HG03571 (cell line): ENCODE measurements around the gene ATXN2.
A peak's percentile ranks its signal among the peaks of the same experiment; 100 is the strongest.
"Not testable (repeated sequence)": the region's sequence is repeated elsewhere in the genome, so short reads cannot be mapped to it uniquely, and the experiment has no call there.

Experiments used
- ATAC-seq: cut with Tn5 transposase; IDR thresholded peaks from one replicate; pipeline ENCODE4 v1.9.1; 2021; ENCODE audit not compliant: unreplicated experiment

Gene ATXN2

DNA sequence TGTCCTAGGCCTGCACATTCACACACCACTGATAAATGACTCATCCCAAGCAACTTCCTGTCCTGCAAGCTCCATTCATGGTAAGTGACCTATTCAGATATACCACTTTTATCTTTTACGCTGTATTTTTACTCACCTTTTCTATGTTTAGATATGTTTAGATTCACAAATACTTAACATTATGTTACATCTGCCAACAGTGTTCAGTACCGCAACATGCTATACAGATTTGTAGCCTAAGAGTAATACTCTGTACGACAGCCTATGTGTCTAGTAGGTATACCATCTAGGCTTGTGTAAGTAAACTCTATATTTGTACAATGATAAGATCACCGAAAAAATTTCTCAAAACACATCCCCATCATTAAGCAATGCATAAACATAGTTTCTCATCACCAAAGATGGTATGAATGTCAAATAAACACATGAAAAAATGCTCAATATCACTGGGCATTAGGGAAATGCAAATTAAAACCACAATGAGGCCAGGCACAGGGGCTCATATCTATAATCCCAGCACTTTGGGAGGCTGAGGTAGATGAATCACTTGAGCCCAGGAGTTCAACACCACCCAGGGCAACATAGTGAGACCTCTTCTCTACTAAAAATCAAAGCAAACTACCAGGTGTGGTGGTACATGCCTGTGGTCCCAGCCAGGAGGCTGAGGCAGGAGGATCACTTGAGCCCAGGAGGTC, 20.7 kb downstream of the ATXN2 start:
- peak; percentile 66 for ATAC-seq

DNA sequence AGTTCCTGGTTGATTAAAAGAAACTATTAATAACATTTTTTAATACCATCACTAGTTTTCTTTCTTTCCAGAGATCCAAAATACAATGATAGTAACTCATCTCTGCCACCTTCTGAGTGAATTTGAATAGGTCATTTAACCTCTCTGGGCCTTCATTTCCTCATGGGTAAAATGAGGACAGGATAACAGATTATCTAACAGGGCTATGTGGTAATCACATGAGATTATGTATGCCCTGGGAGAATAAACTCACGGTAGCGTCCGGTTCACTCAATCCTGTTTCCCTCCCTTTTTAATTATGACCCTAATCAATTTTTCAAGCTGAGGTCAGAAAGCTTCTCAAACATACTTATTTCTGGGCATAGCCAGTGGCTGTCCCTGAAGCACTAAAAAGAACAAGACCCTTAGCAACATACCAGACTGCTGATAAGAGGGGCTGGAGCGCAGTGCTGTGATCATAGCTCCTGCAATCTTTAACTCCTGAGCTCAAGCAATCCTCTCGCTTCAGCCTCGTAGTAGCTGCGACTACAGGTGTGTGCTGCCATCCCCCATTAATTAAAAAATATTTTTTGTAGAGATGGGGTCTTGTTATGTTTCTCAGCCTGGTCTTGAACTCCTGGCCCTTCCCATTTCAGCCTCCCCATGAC, 24.2 kb downstream of the ATXN2 start:
- no peak for ATAC-seq

GRCh38 chr12:111573476-111573875, 25.6 kb downstream of the ATXN2 start:
- no peak for ATAC-seq

DNA sequence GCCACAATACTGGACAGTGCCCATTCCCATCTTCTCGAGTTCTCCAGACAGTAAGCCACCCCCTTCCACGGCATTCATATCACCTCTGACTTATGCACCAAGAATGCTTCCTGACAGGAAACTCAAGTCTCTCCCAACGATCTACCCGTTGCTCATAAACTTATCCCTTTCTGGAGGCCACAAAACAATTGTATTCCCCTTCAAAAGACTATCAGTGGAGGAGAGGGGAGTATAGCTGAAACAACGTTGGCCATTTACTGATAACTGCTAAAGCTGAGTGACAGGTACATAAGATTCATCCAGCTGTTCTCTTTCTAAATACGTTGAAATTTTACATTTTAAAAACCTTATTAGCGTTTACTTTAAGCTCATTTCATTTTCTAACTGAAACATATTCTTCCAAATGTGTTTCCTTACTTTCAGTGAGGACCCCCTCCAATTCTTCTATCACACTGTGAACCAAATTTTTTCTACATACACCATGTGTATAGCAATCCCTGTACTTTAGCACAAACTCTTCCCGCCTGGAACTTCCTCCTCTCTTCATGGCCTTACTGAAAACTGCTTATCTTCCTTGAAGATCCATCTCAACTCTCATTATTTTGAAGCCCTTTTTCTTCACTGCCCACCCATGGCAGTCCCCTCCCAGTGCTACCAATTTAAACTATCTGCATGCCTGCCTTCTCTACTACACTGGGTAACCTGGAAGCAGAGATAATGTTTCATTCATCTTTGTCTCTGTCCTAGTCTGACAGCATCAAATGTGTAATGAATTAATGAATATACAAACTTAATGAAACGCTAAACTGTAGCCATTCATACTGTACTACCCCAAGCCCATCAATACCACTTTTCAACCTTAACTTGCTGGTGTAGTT, 28.8 kb downstream of the ATXN2 start:
- ATAC-seq: no peak

GRCh38 chr12:111569363-111570083, 29.6 kb downstream of the ATXN2 start:
- no peak for ATAC-seq

DNA sequence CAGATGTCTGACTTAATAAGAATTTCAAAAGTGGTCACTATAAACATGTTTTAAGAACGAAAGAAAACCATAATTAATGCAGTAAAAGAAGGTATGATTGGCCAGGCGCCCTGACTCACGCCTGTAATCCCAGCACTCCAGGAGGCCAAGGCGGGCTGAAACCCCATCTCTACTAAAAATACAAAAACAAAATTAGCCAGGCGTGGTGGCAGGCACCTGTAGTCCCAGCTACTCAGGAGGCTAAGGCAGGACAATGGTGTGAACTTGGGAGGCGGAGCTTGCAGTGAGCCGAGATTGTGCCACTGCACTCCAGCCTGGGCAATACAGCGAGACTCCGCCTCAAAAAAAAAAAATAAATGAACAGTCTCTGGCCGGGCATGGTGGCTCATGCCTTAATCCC, 38.3 kb downstream of the ATXN2 start:
- ATAC-seq: not testable (repeated sequence)

DNA sequence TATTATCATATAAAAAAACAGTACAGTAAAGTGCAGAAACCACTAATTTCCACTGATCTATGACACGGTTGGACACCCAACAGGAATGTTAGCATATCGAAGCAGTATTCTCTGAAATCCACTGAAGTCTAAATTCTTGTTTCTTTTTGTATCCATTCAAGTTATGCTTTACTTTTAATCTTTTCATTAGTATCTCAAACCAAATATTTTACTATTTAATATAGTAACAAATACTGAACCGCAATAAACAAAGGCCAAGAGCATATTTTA, 41.1 kb downstream of the ATXN2 start:
- ATAC-seq: no peak

GRCh38 chr12:111557271-111558106, 41.6 kb downstream of the ATXN2 start:
- ATAC-seq: no peak

- ATAC-seq: no peak
These were observed 42.4 kb downstream of the ATXN2 start for GRCh38 chr12:111556676-111557075.

DNA sequence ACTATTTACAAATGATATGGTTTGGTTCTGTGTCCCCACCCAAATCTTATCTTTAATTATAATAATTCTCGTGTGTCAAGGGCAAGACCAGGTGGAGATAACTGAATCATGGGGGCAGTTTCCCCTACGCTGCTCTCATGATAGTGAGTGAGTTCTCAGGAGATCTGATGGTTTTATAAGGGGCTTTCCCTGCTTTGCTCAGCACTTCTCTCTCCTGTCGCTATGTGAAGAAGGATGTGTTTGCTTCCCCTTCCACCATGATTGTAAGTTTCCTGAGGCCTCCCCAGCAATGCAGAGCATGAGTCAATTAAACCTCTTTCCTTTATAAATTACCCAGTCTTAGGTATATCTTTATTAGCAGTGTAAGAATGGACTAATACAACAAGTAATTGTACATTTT, 43.8 kb downstream of the ATXN2 start:
- ATAC-seq: not testable (repeated sequence)

GRCh38 chr12:111546758-111547383, 52.2 kb downstream of the ATXN2 start:
- ATAC-seq: no peak

DNA sequence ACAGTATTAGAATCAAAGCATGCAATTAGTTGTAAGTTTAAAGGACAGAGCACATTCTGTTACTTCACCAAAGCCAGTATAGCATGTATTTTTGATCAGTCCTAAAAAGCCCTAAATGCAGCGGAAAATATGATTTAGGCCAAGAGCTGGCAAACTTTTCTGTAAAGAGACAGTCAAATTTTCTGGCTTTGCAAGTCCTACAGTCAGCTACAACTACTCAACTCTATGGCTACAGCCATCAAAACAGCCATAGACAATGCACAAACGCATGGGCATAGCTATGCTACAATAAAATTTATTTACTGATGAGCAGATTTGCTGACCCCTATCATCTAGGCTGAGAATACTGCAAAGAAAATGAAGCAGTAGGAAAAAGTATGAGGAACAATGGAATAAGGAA, 52.9 kb downstream of the ATXN2 start:
- no peak for ATAC-seq

DNA sequence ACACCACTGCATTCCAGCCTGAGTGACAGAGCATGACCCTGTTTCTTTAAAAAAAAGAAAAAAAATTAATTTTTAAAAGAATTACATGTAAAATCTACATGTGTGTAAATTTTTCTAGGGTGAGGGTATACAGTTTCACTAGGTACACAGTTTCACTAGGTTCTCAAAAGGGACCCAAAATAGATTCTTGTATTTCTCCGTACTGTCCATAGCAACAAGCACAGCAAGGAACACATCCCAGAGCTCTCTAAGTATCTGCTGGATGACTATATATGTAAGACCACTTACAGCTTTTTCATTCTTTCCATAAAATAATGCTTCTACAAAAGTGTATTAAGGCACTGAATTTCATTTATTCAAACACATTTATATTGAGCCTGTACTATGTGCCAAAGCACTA, 55.1 kb downstream of the ATXN2 start:
- ATAC-seq: no peak

- ATAC-seq: no peak
These were observed 66.4 kb downstream of the ATXN2 start for GRCh38 chr12:111532751-111533150.

DNA sequence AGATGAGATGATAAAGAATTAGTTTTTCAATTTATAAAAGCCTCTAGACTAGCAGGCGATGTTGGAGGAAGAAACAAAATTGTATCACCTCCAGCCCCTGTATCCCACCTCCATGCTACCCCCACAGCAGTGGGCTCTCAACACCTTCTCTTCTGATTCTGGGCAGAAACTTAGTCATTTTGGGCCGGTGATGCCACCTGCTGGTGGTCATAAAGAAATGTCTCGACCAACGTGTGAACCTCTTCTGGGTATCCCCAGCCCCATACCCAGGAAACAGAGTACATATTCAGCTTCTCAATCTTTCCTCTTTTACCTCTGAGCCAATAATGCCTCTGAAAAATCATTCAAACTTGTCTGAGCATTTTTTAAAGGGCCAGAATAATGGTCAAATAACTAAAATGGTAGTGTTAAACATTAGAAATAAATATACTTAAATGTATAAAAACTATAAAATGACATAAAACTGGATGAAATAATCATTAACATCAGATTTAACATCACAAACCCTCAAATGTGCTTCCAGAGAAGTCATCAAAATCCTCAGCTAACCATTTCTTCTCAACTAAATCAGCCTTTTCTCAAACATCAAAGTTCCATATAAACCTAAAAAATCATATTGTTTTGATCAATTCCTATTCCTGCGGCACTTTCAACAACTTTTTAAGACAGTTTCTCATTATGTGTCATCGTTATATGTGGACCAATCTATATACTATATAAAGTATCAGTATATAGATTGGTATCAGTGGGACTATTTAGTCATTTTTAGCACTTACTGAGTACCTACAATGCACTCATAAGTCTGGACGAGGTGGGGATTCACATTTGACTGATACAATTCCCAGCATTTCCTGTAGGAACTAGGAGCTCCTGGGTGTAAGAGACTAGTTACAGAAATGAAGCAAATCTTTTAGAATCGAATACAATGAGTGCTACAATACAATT, 69.4 kb downstream of the ATXN2 start:
- no peak for ATAC-seq

DNA sequence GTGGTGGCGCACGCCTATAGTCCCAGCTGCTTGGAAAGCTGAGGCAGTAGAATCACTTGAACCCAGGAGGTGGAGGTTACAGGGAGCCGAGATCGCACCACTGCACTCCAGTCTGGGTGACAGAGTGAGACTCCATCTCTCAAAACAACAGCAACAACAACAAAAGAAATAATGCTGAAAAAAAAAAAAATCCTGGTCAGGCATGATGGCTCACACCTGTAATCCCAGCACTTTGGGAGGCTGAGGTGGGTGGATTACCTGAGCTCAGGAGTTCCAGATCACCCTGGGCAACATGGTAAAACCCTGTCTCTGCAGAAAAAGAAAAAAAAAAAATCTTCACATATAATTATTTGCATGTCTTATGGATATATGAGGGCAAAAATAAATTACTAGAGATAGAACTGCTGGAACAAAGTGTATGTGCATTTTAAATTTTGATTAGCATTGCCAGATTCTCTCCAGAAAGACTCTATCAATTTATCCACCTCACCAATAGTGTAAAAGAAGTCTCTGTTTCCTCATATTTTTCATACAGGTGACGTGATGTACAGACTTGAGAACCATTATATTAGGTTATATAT, 75.4 kb downstream of the ATXN2 start:
- no peak for ATAC-seq

DNA sequence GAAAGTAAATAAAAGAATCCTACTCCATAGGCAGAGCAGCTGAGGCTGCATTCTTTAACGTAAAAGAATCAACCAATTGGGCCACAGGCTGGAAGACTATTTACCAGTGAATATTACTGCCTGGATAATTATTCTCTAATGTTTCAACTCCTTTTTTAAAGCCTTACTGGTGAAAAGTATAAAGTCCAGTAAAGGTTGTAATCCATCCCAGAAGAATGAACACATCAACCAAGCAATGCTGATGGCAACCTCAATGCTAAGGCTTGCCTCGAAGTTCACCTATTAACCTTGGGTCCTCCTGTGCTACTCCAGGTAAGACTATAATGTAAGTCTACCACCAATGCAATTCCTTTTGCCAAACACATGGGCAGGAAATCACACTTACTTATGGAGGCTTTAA, 77.3 kb downstream of the ATXN2 start:
- no peak for ATAC-seq

DNA sequence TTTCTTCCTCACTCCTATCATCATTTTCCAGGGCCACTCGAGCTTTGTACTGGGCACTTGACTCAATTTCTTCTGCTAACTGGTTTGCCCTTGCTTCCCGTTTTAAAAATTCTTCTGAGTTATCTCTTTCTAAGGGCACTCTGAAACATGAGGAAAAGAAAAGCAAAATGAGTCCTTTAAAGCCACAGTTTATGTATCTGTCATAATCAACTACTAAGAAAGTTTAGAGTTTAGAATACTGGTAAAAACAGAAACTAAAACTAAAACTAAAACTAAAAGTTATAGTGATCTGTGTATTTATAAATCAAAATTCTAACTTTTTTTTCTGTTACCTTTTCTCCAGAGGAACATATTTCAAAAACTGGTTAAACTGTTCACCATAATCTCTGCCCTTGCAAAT, 79.2 kb downstream of the ATXN2 start:
- no peak for ATAC-seq

GRCh38 chr12:111519083-111519482, 80.0 kb downstream of the ATXN2 start:
- no peak for ATAC-seq
